HepG2 (cell line): ENCODE data around the gene PRKG1.

ENCODE experiments used
- FLYWCH1 ChIP-seq: sonication (generic); formaldehyde crosslinking; IDR thresholded peaks from 2 replicates; pipeline ENCODE4 v1.8.1; 2023; ENCODE audit warnings: mild to moderate bottlenecking, missing genetic modification reagents
- ZNF30 ChIP-seq: sonication (generic); formaldehyde crosslinking; IDR thresholded peaks from 2 replicates; pipeline ENCODE4 v1.5.0; 2020; ENCODE audit warnings: mild to moderate bottlenecking, missing genetic modification reagents

DNA sequence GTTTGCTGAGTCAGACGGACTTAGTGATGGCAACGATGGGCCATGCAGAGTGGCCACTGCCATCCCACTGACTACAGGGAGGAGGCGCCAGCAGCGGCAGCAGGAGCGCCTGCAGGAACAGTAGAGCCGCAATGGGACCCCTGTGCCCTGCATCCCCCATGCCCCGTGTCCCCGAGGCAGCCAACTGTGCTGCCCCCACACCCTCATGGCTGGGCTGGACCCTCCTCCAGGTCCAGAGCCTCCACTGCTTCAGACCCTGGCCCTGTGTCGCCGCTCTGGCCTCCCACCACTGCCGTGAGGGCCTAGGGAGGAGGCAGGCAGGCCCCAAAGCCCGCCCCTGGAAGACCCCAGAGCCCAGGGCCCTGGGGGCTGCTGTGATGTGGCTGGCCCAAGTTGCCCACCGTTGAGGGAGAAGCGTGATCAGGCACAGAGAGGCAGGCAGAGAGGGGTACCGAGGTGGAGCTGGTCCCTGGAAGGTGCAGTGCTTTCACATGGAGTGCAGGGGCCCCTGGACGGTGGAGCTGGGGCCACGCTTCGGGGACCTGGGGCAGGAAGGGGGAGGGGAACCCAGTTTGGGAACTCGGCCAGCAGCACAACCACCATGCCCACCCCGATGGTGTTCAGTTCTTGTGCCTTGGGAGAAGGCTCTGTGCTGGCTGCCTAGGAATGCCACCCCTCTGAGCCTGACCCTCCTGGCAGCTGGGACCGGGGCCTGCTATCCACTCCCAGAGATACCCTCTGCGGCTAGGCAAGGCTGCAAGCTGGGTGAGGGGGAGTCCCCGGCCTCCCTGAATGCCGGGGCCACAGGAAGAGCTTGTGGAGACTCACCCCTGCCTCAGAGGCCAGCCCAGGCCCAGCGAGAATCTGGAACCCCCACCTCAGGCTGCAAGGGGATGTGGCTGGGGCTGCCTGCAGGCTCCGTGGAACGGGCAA lies 1272.4 kb downstream of the PRKG1 start:
- TF ChIP-seq FLYWCH1 (CRISPR knock-in tag) = no peak
- TF ChIP-seq ZNF30 (CRISPR knock-in tag) = no peak
